ENCODE measurements around the gene AURKAIP1.

Gene AURKAIP1

DNA sequence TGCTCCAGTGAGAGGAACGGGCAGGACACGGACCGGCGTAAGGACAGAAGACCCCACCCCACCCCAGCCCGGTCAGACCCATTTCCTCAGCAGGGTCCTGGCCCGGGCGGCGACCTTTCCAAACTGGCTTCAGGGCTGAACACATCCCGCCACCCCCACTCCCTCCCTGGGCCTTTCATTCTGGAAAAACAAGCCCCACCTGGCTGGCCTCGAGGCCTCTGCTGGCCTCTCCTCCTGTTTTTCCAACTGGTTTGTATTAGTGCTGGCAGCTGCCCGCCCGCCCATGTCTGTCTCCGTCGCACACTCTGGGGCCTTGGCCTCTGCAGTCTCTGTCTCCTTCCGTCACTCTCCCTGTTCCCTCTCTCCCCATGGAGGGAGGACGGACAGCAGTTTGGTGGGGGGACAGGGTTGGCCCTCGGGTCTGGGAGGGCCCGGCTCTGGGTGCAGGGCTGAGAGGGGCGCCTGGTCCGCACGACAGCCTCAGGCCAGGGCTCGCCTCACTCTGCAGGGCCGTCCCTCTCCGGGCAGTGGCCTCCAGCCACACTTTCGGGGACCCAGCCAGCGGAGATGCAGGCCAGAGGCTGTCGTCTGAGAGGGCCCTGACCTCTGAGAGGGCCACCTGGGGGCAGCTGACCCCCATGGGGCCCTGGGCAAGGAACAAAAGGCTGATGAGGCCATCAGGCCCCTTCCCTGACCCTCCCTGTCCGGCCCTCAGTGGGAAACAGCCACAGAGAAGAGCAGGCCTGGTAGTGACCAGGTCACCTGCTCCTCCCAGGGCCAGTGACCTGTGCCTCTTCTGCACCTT lies 15.1 kb downstream of the AURKAIP1 start:
- DNase-seq (ENCODE audit: low read depth) = no peak

- DNase-seq (ENCODE audit: low read depth) = no peak
These were observed 15.7 kb downstream of the AURKAIP1 start for GRCh38 chr1:1359308-1359663.

DNA sequence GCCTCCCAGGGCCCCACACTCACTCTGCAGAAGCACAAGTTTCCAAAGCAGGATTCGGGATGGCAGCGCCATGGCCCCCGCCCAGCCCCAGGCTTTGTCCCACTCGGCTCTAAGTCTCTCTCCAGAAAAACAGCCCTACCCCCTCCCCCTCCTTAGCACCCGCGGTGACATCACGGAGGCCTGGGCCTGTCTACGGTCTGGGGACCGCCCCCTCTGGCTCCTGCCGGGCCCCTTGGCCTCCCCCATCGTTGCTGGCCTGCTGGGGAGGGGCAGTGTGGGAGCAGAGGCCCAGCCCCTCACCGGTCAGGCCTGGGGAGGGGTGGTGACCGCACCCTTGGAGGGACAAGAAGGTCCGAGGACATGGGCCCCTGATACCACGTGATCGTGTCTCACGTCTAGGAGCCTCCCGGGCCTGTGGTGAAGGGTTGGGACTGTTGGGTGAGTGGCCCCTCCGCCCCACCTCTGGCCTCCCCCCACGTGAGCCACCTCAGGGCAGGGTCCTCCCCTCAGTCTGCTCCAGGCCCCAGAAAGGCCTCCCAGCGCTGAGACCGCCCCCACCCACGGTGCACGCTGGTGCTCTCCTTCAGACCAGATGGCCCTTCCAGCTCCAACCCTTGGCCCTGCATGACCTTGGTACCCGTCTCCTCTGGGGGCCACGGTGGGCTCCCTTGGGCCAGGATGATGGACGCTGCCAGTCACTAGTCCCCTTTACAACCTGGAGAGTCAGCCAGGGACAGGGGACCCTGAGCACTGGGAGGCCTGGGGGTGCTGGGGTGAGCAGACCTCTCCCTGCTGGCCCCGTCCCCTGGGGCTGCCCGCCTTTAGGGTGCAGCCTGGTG lies 16.4 kb downstream of the AURKAIP1 start, which contains the start of gene MXRA8:
TSS of gene MXRA8 (minus strand) at position 123 of the 839 bp plus-strand sequence. CDS start at position 72, 51 bp downstream.
- DNase-seq (ENCODE audit: low read depth) = no peak

- no peak for DNase-seq (ENCODE audit: low read depth)
These were observed 17.1 kb downstream of the AURKAIP1 start for GRCh38 chr1:1357871-1358432.

DNA sequence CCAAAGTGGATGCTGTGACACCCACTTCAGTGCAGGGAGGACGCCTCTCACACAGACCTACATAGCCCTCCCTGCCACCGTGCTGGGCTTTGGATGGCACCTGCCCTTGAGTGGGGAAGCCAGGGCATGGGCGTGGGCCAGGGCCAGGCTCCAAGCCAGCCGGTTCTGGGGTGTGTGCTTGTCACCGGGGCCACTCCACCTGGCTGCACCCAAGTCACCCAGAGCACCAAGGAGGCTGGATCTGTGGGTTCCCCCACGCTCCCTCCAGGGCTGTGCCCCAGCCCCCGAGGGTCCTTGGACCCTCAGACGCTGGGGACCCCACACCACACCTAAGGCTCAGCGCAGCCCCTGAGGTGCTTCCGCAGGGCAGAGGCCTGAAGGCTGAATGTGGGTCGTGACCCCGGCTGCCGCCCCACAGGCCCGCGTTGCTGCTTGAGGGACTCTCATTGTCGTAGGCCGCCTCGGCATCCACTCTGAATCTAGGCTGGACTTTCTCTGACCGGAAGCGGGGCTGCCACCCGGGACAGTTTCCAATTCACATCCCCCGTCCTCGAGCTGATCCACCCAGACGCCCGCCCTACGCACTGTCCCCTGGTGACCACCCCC lies 18.1 kb downstream of the AURKAIP1 start:
- no peak for DNase-seq (ENCODE audit: low read depth)

GRCh38 chr1:1356166-1356795 lies 18.7 kb downstream of the AURKAIP1 start:
- DNase-seq (ENCODE audit: low read depth) = no peak

DNA sequence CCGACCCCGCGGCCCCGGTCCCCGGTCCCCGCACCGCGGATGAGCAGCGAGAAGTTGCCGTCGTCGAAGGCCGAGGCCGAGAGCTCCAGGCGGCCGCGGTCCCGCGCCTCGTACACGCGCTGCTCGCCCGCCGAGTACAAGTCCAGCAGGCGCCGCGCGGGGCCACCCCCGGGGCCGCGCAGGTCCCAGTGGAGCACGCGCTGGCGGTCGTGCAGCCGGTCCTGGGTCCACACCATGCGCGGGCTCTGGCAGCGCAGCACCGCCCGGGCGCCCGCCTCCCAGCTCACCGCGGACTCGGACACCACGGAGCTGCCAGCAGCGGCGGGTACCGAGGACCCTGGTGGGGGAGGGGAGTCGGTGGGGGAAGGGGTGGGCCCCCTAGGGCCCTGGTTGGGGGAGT lies 19.6 kb downstream of the AURKAIP1 start:
- DNase-seq (ENCODE audit: low read depth) = no peak

DNA sequence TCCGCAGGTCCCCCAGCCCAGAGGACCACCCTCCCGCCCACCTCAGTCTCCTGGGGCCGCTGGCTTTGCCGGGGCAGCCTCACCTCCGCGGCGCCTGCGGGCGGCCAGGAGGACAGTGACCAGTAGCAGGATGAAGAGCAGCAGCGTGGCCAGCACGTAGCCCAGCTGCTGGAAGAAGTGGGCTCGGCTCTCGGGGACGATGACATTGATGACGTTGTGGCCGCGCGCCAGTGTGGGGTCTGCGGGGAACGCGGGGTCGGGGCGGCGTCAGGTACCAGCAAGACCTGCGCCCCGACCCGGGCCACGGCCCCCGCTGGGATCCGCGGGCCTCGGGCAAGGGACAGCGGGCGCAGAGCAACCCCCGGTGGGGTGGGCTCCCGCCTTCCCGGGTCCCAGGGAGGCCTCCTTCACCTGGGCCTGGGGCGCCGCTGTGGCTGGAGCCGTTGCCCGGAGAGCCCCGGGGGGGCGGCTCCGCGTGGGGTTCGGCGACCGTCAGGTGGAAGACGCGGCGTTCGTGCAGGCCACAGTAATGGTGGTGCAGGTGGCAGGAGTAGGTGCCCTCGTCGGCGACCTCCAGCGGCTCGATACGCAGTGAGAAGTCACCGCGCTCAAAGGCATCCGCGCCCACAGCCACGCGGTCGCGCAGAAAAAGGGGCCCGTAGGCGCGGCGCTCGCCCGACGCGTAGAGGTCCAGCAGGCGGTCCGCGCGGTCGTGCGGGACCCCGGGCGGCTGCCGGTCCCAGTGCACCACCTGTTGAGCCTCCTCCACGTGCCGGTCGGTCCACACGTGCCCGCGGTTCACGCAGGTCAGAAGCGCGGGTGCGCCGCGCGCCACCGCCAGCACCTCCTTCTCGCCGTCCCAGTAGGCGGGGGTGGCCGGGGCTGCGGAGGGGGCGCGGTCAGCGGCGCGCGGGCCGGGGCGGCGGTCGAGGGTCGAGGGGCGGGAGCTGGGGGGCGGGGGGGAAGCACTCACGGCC lies 20.4 kb downstream of the AURKAIP1 start:
- DNase-seq (ENCODE audit: low read depth) = no peak

- DNase-seq (ENCODE audit: low read depth) = no peak
These were observed 21.4 kb downstream of the AURKAIP1 start for GRCh38 chr1:1353389-1354151.

DNA sequence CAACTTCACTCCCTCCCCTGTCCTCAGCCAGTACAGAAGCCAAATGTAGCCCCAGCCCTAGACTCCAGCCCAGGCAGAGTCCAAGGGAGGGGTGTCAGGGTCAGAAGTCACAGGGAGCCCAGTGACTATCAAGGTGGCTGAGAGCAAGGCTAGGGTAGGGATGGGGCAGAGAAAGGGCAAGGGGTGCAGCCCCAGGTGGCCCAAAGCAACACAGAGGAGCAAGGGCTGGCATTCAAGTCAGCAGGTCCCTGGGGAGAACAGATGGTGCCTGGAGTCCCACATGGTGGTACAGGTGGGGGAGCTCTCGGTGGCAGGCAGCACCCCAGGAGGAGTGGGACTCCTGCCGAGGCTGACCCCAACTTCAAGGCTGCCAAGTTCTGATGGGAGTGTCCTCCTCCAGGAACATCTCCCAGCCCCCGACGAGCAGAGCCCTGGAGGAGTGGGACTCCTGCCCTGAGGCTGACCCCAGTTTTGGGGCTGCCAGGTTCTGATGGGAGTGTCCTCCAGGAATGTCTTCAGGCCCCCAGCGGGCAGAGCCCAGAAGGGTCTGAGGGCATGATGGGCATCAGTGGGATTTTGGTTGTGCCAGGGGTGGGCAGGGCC lies 22.1 kb downstream of the AURKAIP1 start:
- DNase-seq (ENCODE audit: low read depth) = no peak

DNA sequence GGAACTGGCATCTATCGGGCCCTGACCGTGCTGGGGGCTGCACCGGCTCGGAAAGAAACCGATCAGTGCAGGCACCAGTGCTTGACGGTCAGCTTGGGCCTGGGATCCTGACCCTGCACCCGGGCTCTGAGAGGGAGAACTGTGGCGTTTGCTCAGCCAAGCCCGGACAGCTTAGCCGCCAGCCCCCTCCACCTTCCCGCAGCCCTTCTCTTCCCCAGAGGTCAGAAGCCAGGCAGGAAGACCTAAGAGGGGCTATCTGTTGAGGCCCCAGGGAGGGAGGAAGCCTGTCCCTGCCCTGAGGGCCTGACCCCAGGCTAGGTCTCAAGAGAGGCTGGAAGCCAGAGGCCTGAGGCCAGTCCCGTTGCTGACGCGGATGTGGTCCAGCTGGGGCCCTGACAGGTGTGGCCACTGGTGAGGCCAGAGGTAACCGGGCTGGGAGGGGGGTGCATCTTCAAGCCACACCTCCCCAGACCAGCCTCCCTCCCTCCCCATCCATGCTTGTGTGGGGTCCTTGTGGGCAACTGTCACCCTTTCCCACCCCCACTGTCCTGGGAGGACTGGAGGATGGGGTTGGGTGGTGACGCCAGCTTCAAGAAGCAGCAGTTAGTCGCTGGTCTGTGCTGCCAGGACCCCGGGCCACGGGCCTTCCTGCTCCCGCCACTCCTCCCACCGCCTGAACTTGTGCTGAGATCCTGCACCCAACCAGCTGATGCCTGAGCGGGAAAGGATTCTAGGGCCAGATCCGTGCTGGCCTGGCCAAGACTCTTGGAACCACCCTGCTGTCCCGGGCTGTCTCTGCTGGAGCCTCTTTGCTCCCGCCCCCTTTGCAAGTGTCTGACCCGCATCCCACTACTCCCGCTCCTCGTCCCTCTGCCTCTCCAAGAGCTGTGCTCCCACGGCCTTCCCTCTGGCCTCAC lies 23.2 kb downstream of the AURKAIP1 start:
- no peak for DNase-seq (ENCODE audit: low read depth)

DNA sequence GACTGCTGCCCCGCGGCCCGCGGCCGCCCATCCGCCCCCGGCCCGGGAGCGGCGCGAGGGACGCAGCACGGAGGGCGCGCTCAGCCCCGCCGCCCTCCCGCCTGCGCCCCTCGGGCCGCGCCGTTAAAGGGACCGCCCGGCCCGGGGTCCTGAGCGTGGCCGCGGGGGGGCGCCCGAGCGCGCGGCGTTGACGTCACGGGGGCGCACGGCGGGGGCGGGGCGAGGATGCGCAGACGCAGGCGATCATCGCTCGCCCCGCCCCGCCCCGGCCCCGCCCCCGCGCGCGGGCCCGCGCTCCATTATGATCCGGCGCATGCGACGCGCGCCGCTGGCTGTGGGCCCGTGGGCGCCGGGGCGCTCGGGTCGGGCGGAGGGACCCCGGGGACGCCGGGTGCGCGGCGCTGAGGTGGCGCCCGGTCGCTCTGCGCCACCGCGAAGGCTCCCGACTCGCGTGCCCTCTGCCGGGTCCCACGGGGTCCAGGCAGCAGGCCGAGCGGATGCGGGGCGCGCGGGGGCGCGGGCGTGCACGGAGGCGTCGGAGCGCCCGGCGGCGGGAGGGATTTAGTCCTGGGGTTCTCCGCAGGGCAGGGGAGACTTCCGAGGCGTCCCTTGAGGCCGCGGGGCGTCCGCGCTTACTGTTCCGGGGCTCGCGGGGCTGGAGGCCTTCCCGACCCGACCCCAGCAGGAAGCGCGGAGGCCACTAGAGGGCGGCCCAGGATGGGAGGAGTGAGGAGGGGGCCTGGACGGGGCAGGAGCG lies 25.6 kb downstream of the AURKAIP1 start, which contains the start of gene DVL1:
TSS of gene DVL1 (minus strand) at position 163 of the 757 bp plus-strand sequence. CDS start 353 bp downstream, outside the sequence.
- peak; percentile 72 for DNase-seq (ENCODE audit: low read depth)

DNA sequence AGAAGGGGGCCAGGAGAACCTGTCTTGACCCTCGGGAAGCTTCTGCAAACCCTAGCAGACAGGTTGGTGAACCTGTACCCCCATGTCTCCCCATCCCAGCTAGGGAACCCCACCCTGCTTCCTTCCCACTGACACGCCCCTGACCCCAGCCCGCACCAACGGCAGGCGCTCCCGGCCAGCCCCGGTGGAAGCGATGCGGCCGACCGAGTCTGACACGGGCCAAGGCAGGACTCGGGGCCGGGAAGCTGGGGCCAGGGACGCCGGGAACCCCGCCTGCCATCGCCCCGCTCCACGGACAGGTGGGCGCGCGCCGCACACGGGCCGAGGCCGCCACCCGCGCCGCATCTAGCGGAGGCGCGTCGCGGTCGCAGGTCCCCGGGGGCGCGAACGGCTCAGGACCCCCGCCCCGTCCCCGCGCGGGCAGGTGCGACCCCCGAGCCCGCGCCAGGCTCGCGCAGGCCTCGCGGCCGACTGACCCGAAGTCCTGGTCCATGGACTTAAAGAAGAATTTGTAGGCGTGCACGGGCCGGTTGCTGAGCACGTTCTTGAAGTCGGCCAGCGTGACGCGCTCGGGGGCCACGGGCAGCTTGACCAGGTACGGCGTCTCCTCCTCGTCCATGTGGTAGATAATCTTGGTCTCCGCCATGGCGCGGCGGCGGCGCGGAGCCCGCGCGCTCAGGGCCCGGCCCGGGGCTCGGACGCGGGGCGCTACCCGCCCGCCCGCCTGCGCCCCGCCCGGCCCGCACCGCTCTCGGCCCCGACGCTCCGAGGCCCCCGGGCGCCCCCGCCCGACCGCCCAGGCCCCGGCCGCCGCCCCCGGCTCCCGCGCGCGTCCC lies 26.4 kb downstream of the AURKAIP1 start:
- no peak for DNase-seq (ENCODE audit: low read depth)

GRCh38 chr1:1347663-1348419 lies 27.2 kb downstream of the AURKAIP1 start:
- DNase-seq (ENCODE audit: low read depth) = no peak

GRCh38 chr1:1347026-1347595 lies 27.9 kb downstream of the AURKAIP1 start:
- no peak for DNase-seq (ENCODE audit: low read depth)

- DNase-seq (ENCODE audit: low read depth) = no peak
These were observed 28.5 kb downstream of the AURKAIP1 start for GRCh38 chr1:1346501-1346890.

Measured in activated T-cell treated with anti-CD3 and anti-CD28 coated beads for 1 hour (primary cell).